ENCODE measurements around the gene PKNOX1.
A peak's percentile ranks its signal among the peaks of the same experiment; 100 is the strongest.

DNA sequence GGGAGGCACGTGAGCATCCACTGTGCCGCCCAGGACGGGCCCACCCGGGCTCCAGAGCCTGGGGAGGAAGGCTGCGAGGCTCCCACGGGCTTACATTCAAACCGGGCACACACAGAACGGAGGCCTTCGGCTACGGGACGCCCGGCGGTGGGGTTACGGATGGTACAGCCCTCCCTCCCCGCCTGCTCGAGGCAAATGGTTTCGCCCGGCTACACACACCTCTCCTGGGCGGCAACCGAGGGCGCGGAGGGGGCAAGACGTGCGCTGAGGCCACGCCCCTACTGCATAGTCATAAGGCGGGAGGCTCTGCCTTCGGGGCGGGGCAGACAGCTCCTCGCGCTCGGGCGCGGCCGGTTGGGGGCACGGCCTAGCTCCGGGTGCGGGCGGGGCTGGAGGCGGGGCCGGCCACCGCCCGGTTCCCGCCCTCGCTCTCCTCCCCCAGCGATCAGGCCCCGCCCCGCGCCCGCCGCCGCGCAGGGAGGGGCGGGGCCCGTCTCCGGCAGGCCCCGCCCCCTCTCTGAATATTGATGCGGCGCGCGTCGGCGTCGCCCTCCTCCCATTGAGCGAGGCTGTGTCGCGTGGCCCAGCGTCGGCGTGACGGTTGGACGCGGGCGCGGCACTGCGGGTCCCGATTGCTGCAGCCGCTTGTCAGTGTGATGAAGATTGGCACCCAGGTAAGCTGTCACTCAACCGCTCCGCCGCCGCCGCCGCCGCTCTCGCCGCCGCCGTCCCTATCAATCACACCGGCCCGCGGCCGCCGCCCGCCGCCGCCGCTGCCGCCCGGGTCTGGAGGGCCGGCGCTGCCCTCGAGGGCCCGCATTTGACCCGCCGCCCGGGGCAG is at the start of gene PKNOX1:
- TF ChIP-seq STAT5A (IDR thresholded peaks at IDR 0.05; ENCODE audit: borderline replicate concordance, low read length), result no peak
- peak in 1 of 2 experiments; percentile 81; a peak in 2 of 4 replicates for TF ChIP-seq SRF (CRISPR knock-in tag; IDR thresholded peaks at IDR 0.05)
- TF ChIP-seq SMARCE1 (IDR thresholded peaks at IDR 0.05), result no peak
- no peak for TF ChIP-seq SMARCA4 (IDR thresholded peaks at IDR 0.05)
- 0 out of 2 replicates have a peak, but pooled peaks have one; percentile 62 for TF ChIP-seq KDM2B (CRISPR knock-in tag; IDR thresholded peaks at IDR 0.05)
- TF ChIP-seq, protein P1, sequence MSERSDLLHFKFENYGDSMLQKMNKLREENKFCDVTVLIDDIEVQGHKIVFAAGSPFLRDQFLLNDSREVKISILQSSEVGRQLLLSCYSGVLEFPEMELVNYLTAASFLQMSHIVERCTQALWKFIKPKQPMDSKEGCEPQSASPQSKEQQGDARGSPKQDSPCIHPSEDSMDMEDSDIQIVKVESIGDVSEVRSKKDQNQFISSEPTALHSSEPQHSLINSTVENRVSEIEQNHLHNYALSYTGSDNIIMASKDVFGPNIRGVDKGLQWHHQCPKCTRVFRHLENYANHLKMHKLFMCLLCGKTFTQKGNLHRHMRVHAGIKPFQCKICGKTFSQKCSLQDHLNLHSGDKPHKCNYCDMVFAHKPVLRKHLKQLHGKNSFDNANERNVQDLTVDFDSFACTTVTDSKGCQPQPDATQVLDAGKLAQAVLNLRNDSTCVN (CRISPR knock-in tag; IDR thresholded peaks at IDR 0.05), result no peak
- peak; percentile 84 for TF ChIP-seq RB1 (IDR thresholded peaks at IDR 0.05; ENCODE audit: low read depth)
- TF ChIP-seq, protein P2, sequence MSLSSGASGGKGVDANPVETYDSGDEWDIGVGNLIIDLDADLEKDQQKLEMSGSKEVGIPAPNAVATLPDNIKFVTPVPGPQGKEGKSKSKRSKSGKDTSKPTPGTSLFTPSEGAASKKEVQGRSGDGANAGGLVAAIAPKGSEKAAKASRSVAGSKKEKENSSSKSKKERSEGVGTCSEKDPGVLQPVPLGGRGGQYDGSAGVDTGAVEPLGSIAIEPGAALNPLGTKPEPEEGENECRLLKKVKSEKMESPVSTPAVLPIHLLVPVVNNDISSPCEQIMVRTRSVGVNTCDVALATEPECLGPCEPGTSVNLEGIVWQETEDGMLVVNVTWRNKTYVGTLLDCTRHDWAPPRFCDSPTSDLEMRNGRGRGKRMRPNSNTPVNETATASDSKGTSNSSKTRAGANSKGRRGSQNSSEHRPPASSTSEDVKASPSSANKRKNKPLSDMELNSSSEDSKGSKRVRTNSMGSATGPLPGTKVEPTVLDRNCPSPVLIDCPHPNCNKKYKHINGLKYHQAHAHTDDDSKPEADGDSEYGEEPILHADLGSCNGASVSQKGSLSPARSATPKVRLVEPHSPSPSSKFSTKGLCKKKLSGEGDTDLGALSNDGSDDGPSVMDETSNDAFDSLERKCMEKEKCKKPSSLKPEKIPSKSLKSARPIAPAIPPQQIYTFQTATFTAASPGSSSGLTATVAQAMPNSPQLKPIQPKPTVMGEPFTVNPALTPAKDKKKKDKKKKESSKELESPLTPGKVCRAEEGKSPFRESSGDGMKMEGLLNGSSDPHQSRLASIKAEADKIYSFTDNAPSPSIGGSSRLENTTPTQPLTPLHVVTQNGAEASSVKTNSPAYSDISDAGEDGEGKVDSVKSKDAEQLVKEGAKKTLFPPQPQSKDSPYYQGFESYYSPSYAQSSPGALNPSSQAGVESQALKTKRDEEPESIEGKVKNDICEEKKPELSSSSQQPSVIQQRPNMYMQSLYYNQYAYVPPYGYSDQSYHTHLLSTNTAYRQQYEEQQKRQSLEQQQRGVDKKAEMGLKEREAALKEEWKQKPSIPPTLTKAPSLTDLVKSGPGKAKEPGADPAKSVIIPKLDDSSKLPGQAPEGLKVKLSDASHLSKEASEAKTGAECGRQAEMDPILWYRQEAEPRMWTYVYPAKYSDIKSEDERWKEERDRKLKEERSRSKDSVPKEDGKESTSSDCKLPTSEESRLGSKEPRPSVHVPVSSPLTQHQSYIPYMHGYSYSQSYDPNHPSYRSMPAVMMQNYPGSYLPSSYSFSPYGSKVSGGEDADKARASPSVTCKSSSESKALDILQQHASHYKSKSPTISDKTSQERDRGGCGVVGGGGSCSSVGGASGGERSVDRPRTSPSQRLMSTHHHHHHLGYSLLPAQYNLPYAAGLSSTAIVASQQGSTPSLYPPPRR (CRISPR knock-in tag; IDR thresholded peaks at IDR 0.05; ENCODE audit: borderline replicate concordance), result no peak
- TF ChIP-seq, protein P3, sequence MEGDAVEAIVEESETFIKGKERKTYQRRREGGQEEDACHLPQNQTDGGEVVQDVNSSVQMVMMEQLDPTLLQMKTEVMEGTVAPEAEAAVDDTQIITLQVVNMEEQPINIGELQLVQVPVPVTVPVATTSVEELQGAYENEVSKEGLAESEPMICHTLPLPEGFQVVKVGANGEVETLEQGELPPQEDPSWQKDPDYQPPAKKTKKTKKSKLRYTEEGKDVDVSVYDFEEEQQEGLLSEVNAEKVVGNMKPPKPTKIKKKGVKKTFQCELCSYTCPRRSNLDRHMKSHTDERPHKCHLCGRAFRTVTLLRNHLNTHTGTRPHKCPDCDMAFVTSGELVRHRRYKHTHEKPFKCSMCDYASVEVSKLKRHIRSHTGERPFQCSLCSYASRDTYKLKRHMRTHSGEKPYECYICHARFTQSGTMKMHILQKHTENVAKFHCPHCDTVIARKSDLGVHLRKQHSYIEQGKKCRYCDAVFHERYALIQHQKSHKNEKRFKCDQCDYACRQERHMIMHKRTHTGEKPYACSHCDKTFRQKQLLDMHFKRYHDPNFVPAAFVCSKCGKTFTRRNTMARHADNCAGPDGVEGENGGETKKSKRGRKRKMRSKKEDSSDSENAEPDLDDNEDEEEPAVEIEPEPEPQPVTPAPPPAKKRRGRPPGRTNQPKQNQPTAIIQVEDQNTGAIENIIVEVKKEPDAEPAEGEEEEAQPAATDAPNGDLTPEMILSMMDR (IDR thresholded peaks at IDR 0.05 in 2 of 3, conservative IDR thresholded peaks at IDR 0.05 in 1 of 3; ENCODE audit: insufficient read depth in 2 of 3, low read depth in 1 of 3, low read length in 3 of 3), result peak in 1 of 3 experiments; percentile 85; a peak in 2 of 6 replicates
- TF ChIP-seq SMARCB1 (IDR thresholded peaks at IDR 0.05; ENCODE audit: insufficient read length, low read depth), result no peak
- TF ChIP-seq CBX3 (IDR thresholded peaks at IDR 0.05; ENCODE audit: borderline replicate concordance in 1 of 2, low read length in 2 of 2), result peak in 1 of 2 experiments; percentile 57; a peak in 1 of 3 replicates
- no peak for TF ChIP-seq TEAD4 (IDR thresholded peaks at IDR 0.05; ENCODE audit: low read length)
- TF ChIP-seq TEAD4 (CRISPR knock-in tag; IDR thresholded peaks at IDR 0.05; ENCODE audit: borderline replicate concordance), result no peak
- no peak for TF ChIP-seq ZNF785 (CRISPR knock-in tag; IDR thresholded peaks at IDR 0.05)

Data from K562 (cell line).